ENCODE measurements around the gene CNTN5. TPM values are rescaled to one million over a fixed set of nuclear protein-coding genes. Genes with fewer than 3 reads are reported as not detected.

CNTN5 gene
- total RNA-seq, 1 experiment from 2014 or later, result not detected

DNA sequence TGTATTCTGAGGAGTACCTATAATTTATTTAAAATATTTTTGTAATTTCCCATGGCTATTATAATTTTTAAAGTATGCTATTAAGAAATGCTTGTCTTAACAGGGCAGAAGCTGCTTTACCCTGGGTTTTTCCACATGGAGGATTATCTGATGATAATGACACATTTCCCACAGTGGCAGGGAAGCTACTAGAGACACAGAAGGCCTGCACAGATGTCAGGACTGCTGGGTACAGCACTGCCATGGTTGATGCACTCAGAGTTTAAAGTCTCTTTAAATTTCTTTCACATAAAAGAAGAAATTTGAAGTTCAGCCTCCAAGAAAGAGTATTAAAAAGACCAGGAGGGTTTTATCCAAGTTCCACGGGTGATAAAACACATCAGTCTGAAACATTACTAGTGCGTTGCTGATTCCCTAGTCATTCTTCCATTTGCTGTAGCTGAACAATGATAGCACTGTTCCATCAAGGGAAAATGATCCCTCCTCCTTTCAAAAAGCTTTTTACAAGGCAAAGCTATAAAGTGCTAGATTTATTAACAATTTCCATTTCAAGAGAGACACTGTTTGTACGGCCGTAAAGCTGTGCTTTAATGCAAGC, 363.0 kb downstream of the CNTN5 start:
- no peaks in the 10 kb centered on the region for H4K20me1 ChIP-seq (ENCODE audit: low read length)
- BruUV-seq (replicated peaks), result no TSS peak
- CTCF ChIA-PET, result no interaction called here

DNA sequence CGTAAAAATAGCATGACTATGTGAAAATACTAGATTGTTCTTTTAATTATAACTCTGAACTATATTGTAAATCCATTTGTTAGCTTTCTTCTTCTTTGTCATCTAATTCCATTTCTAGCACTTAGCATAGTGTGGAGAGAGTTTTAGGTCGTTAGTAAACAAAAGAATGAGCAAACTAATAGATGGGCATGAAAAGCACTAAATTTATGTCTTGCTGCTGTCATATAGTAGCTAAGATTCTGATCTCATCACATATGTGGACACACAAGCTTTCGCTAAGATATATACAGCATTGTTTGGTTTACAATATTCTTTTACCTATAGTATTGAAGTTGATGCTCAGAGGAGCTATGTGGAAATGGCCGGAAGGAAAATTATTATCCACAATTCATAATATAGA, 370.5 kb downstream of the CNTN5 start:
- H3K36me3 ChIP-seq (ENCODE audit: low read depth, low read length), result no peaks in the 10 kb centered on the region
- BruUV-seq (replicated peaks), result no TSS peak
- no peak for DNase-seq
- no peaks in the 10 kb centered on the region for H3K9me3 ChIP-seq (ENCODE audit: low read length)
- POLR2A ChIA-PET (ENCODE audit: unreplicated experiment), result no interaction called here
- H4K20me1 ChIP-seq (ENCODE audit: low read length), result no peaks in the 10 kb centered on the region
- no peaks in the 10 kb centered on the region for H3K4me1 ChIP-seq (ENCODE audit: insufficient read depth, low read length)
- H2AFZ ChIP-seq (ENCODE audit: low read length), result no peak overlapping the region
- H3K4me2 ChIP-seq (ENCODE audit: low read length), result no peak overlapping the region
- no peaks in the 10 kb centered on the region for H3K27me3 ChIP-seq (ENCODE audit: low read length)
- intact Hi-C loops (cut with micrococcal nuclease), result no loop called here
- no peak overlapping the region for H3K4me3 ChIP-seq (ENCODE audit: low read length)
- no peak overlapping the region for H3K9ac ChIP-seq (ENCODE audit: low read length)
- ATAC-seq, result no peak
- no peaks in the 10 kb centered on the region for H3K9me2 ChIP-seq (replicated peaks; ENCODE audit: low read length)
- H3F3A ChIP-seq (ENCODE audit: low read length, unreplicated experiment), result no peaks in the 10 kb centered on the region
- CTCF ChIA-PET, result no interaction called here
- H3K27ac ChIP-seq (ENCODE audit: low read length), result no peak overlapping the region
- TF ChIP-seq EZH2phosphoT487 (IDR thresholded peaks at IDR 0.05; ENCODE audit: borderline replicate concordance, low read length) (no peak), EZH2 (IDR thresholded peaks at IDR 0.05; ENCODE audit: low read length, unreplicated experiment) (no peak)
- TF ChIP-seq, protein P1, sequence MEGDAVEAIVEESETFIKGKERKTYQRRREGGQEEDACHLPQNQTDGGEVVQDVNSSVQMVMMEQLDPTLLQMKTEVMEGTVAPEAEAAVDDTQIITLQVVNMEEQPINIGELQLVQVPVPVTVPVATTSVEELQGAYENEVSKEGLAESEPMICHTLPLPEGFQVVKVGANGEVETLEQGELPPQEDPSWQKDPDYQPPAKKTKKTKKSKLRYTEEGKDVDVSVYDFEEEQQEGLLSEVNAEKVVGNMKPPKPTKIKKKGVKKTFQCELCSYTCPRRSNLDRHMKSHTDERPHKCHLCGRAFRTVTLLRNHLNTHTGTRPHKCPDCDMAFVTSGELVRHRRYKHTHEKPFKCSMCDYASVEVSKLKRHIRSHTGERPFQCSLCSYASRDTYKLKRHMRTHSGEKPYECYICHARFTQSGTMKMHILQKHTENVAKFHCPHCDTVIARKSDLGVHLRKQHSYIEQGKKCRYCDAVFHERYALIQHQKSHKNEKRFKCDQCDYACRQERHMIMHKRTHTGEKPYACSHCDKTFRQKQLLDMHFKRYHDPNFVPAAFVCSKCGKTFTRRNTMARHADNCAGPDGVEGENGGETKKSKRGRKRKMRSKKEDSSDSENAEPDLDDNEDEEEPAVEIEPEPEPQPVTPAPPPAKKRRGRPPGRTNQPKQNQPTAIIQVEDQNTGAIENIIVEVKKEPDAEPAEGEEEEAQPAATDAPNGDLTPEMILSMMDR (conservative IDR thresholded peaks at IDR 0.05; ENCODE audit: low read depth, low read length), result no peak
- H3K79me2 ChIP-seq (ENCODE audit: low read length), result no peaks in the 10 kb centered on the region

More for the DNA sequence above, 363.0 kb downstream of the CNTN5 start:
- Histone ChIP-seq H3K4me1 (ENCODE audit: insufficient read depth, low read length) (no peaks in the 10 kb centered on the region), H3K36me3 (ENCODE audit: low read depth, low read length) (no peaks in the 10 kb centered on the region), H3K27ac (ENCODE audit: low read length) (no peak overlapping the region), H3K4me3 (ENCODE audit: low read length) (no peak overlapping the region), H2AFZ (ENCODE audit: low read length) (no peak overlapping the region), H3K79me2 (ENCODE audit: low read length) (no peaks in the 10 kb centered on the region), H3K27me3 (ENCODE audit: low read length) (no peaks in the 10 kb centered on the region), H3K4me2 (ENCODE audit: low read length) (no peak overlapping the region), H3F3A (ENCODE audit: low read length, unreplicated experiment) (no peaks in the 10 kb centered on the region), H3K9me3 (ENCODE audit: low read length) (no peaks in the 10 kb centered on the region), H3K9me2 (replicated peaks; ENCODE audit: low read length) (no peaks in the 10 kb centered on the region), H3K9ac (ENCODE audit: low read length) (no peak overlapping the region)
- peak; percentile 38 for ATAC-seq
- intact Hi-C loops (cut with micrococcal nuclease), result no loop called here
- POLR2A ChIA-PET (ENCODE audit: unreplicated experiment), result interaction anchor here (0.6 kb wide), 1 partner anchor 65 kb away, joined by 3 read pairs; no protein-coding TSS in a partner anchor
- TF ChIP-seq, protein P1 (conservative IDR thresholded peaks at IDR 0.05; ENCODE audit: low read depth, low read length), result no peak
- TF ChIP-seq EZH2phosphoT487 (IDR thresholded peaks at IDR 0.05; ENCODE audit: borderline replicate concordance, low read length) (no peak), EZH2 (IDR thresholded peaks at IDR 0.05; ENCODE audit: low read length, unreplicated experiment) (no peak)
- DNase-seq, result no peak

DNA sequence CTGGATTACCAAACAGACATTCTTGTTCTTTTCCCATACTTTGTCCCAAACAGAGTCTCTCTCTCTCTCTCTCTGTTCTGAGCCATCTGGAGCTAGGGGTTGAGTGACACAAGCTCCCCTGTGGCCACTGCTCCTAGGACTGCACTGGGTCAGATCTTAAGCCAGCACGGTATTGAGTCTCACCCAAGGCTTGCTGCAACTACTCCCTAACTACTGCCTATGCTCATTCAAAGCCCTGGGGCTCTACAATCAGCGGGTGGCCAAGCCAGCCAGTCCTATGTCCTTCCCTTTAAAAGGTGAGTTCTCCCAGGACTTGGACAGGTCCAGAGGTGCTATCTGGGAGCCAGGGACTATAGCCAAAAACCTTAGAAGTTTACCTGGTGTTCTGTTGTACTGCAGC, 385.6 kb downstream of the CNTN5 start:
- no peaks in the 10 kb centered on the region for H3K4me1 ChIP-seq (ENCODE audit: insufficient read depth, low read length)
- ATAC-seq (no peak), DNase-seq (no peak)
- H3K9me3 ChIP-seq (ENCODE audit: low read length), result no peaks in the 10 kb centered on the region
- no peaks in the 10 kb centered on the region for H4K20me1 ChIP-seq (ENCODE audit: low read length)
- H3K4me3 ChIP-seq (ENCODE audit: low read length), result no peak overlapping the region
- no peak overlapping the region for H3K27ac ChIP-seq (ENCODE audit: low read length)
- no peak overlapping the region for H3K9ac ChIP-seq (ENCODE audit: low read length)
- ChIA-PET CTCF (no interaction called here), POLR2A (ENCODE audit: unreplicated experiment) (no interaction called here)
- H3K9me2 ChIP-seq (replicated peaks; ENCODE audit: low read length), result no peaks in the 10 kb centered on the region
- TF ChIP-seq EZH2phosphoT487 (IDR thresholded peaks at IDR 0.05; ENCODE audit: borderline replicate concordance, low read length) (no peak), EZH2 (IDR thresholded peaks at IDR 0.05; ENCODE audit: low read length, unreplicated experiment) (no peak)
- TF ChIP-seq, protein P1 (conservative IDR thresholded peaks at IDR 0.05; ENCODE audit: low read depth, low read length), result no peak
- H3K36me3 ChIP-seq (ENCODE audit: low read depth, low read length), result no peaks in the 10 kb centered on the region
- no peaks in the 10 kb centered on the region for H3K27me3 ChIP-seq (ENCODE audit: low read length)
- H2AFZ ChIP-seq (ENCODE audit: low read length), result no peak overlapping the region
- H3F3A ChIP-seq (ENCODE audit: low read length, unreplicated experiment), result no peaks in the 10 kb centered on the region
- no peak overlapping the region for H3K4me2 ChIP-seq (ENCODE audit: low read length)
- intact Hi-C loops (cut with micrococcal nuclease), result no loop called here
- H3K79me2 ChIP-seq (ENCODE audit: low read length), result no peaks in the 10 kb centered on the region
- BruUV-seq (replicated peaks), result no TSS peak
